Activated CD4-positive, alpha-beta T cell treated with anti-CD3 and anti-CD28 coated beads for 4 hours (primary cell): Measurements from ENCODE around the gene SYNGAP1.
"Not testable (repeated sequence)": the region's sequence is repeated elsewhere in the genome, so short reads cannot be mapped to it uniquely, and the experiment has no call there.

ENCODE experiments used
- DNase-seq, 2 donors: peaks; one replicate each; pipeline ENCODE4 v3.0.0-alpha.2; 2020

Gene SYNGAP1

DNA sequence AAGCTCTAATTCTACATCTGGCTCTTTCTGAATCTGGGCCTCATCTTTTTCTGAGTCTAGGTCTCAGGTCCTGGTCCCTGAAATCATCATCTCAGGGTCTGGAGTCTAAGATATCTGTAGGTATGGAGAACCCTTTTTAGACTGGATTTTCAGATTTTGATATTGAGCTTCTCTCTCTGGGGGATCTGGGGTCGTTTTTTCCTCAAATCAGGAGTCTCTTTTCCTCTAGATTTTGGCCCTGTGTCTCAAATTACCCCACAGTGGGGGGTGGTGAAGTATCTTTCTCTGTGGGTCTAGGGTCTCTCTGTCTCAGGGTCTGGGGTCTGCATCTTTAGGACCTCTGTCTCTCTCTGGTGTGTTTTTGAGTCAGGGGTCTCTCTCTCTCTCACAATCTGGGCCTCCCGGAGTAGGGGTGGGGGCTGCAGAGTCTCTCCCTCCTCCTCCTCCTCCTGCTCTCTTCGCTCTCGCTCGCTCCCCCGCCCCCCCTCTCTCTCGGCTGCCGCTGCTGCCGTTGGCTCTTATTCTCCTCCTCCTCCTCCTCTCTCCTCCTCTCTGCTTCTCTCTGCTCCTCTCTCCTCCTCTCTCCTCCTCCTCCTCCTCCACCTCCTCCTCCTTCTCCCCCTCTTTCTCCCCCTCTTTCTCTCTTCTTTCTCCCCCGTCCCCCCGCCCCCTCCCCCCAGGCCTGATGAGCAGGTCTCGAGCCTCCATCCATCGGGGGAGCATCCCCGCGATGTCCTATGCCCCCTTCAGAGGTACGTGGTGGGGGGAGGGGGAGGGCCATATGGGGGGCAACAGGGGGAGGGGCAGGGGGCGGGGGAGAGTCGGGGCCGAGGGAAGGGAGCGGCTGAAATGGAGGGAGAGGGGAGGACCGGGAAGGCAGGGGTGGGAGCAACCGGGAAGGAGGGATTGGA is at the start of gene SYNGAP1:
TSS of gene SYNGAP1 (plus strand) at position 486 of the 911 bp plus-strand sequence. CDS start at position 686, 200 bp downstream.
- peak; percentile 51 to 53 for DNase-seq

DNA sequence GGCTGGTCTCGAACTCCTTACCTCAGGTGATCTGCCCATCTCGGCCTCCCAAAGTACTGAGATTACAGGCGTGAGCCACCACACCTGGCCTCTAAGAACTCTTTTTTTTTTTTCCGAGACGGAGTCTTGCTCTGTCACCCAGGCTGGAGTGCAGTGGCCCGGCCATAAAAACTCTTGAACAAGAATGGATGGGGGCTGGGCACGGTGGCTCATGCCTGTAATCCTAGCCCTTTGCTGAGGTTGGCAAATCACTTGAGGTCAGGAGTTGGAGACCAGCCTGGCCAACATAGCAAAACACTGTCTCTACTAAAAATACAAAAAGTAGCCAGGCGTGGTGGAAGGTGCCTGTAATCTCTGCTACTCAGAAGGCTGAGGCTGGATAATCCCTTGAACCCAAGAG is 48.0 kb upstream of the SYNGAP1 start:
- not testable (repeated sequence) for DNase-seq

DNA sequence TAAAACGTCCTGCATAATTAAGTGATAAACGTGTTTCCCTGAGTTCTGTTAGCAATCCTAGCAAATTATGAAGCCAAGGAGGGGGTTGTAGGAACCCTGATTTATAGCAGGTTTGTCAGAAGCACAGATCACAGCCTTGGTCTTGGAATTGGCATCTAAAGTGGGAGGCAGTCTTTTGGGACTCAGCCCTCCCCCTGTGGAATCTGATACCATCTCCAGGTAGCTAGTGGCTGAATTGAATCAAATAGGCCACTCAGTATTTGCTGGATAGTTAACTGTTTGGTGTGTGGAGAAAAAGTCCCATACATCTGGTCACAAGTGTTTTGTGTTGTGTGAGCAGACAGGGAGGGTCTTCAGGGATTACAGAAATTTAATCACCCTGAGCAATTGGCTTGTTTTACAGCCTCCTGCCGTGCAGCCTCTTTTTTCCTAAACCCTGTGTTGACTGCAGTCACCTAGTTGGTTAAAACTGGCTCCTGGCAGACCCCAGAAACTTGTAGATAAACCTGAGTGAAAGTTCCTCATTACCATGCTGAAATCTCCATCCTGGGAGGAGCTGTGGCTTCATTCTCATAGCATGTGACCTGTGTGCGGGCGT is 47.2 kb upstream of the SYNGAP1 start:
- DNase-seq: no peak

DNA sequence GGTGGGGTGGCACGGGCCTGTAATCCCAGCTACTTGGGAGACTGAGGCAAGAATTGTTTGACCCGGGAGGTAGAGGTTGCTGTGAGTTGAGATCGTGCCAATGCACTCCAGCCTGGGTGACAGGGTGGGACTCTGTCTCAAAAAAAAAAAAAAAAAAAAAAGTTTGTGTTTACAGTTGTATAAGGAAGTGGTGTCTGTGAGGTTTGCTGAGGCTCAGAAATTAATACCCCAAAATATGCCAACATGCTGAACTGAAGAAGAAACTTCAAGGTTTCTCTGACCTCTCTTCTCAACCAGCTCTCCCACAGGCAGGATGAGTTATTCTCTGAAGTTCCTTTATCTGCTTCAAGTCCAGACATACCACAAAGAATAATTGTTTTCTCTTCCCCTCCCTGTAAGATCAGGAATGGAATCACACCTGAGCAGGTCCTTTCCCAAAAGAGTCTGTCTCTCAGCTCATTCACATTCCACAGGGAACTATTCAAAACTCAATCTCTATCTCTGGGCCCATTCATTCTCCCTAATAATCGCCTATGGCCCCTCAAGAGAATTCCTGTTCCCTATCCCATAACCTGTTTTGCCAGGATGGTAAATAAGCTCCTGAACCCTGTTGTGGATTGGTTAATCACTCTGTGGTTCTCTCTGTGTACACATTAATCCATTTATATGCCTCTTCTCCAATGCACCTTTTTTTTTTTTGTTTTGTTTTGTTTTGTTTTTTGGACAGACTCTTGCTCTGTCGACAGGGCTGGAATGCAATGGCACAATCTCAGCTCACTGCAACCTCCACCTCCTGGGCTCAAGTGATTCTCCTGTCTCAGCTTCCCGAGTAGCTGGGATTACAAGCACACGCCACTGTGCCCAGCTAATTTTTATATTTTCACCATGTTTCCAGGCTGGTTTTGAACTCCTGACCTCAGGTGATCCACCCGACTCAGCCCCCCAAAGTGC is 45.6 kb upstream of the SYNGAP1 start:
- DNase-seq: no peak

DNA sequence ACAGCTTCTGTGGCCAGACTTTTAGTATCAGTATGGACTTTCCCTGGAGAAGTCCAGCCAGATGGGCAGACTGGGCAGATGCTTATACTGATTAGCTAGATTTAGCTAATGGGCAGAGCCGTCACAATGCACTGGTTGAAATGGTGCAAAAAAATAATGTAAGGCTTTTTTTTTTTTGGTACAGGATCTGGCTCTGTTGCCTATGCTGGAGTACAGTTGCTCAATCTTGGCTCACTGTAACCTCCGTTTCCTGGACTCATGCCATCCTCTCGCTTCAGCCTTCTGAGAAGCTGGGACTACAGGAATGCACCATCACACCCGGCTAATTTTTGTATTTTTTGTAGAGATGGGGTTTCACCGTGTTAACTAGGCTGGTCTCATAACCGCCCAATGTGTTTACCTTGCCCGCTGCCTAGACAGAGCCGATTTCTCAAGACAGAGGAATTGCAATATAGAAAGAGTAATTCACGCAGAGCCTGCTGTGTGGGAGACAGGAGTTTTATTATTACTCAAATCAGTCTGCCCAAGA is 44.7 kb upstream of the SYNGAP1 start:
- DNase-seq: no peak

DNA sequence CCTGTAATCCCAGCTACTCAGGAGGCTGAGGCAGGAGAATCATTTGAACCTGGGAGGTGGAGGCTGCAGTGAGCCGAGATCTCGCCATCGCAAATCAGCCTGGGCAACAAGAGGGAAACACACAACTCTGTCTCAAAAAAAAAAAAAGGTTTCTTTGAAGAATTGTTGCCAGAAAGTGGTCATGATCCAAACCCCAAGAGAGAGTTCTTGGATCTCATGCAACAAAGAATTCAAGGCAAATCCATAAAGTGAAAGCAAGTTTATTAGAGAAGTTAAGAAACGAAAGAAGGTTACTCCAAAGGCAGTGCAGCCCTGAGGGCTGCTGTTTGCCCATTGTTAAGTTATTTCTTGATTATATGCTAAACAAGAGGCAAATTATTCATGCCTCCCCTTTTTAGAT is 42.7 kb upstream of the SYNGAP1 start:
- no peak for DNase-seq

DNA sequence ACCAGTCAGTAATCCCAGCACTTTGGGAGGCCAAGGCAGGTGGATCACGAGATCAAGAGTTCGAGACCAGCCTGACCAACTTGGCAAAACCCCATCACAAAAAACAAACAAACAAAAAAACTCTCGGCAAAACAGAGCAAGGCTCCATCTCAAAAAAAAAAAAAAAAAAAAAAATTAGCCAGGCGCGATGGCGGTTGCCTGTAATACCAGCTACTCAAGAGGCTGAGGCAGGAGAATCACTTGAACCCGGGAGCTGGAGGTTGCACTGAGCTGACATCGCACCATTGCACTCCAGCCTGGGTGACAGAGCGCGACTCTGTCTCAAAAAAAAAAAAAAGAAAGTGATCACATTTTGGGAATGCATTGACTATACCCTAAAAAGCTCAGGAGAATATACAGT is 40.7 kb upstream of the SYNGAP1 start:
- DNase-seq: not testable (repeated sequence)

DNA sequence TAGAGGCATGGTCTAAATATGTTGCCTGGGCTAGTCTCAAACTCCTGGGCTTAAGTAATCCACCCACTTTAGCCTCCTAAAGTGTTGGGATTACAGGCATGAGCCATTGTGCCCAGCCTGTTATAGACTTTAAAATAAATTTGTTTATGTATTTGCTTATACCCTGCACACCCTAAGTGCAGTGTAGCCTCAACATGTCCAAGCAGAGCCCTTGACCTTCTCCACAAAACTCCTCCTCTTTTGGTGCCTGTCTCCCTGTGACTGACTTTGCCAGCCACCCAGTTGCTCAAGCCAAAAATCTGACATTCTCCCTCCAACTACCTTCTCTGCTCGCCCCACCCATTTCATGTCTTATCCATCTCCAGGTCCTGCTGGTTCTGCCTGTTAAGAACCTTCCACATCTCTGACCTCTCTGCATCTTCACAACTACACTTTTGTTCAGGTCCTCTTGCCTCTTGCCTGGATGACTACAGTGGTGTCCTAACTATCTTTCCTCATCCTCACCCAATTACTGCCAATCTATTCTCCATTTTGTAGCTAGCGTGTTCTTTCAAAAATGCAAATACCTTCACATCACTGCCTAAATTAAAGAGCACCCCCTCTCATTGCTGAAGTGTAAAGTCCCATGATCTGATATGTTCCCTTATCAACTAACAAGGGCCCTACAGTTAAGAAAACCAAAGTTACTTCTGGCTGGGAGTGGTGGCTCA is 39.4 kb upstream of the SYNGAP1 start:
- no peak for DNase-seq

DNA sequence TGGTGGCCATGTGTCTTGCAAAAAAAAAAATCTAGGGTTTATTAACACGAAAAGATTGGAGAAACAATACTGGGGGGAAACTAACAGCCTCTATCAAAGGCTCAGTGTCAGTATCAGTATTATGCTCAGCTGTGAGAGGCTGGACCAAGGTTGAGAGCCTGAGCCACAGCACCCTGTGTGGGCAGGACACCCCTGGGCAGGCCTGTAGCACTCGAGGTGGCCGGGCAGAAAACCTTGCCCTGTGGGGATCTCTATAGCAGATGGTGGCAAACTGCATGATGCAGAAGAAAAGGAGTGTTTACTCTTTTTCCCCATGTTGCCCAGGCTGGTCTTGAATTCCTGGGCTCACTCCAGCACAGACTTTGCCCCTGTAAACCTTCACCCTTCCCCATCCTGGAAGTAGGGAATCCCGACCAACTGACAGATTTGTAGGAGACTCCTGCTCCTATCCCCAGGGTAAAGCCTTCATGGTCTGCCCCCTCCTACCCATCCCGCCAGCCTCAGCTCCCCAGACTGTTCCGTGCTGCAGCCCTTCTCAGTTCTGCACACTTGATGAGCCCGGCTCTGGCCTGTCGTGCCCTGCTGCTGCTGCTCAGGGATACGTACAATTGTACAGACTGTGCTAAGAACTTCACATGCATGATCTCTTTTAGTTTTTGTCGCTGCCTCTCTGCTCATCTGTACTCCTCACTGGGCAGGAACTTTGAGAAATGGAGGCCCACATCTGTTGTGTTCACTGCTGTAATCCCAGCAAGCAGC is 36.3 kb upstream of the SYNGAP1 start:
- no peak for DNase-seq

DNA sequence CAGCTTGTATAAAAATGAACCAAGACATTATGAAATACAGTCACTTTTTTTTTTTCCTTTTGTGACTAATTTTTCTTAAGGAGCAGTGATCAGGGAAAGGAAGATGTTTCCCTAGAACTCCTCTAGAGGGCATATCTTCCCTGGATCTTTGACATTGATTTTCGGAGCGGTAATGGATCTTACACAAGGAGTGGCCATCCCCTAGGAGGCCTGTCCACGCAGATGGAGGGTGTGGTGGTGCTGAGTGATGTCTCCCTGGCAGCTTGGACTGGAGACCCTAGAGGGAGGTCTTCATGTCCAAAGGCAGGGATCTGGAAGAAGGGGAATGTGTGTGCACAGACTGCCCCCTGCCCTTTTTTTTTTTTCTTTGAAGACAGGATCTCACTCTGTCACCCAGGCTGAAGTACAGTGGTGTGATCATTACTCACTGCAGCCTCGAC is 35.3 kb upstream of the SYNGAP1 start:
- no peak for DNase-seq

DNA sequence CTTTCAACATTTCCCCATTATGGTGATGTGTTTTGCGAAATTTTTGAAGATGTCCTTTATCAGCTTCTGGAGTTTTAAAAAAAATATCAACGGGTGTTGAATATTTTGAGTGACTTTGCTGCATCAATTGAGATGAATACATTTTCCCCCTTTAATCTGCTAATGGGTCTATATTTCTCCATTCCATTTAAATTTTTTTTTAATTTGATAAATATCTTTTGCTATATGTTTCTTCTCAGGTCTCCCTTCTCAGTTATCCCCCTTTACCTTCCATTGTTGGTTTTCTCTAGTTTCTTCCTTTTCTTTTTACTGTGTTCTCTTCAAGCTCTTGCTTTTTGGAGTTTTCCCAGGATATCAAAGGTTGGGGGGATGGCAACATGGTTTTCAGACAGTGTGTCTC is 29.7 kb upstream of the SYNGAP1 start:
- DNase-seq: no peak

DNA sequence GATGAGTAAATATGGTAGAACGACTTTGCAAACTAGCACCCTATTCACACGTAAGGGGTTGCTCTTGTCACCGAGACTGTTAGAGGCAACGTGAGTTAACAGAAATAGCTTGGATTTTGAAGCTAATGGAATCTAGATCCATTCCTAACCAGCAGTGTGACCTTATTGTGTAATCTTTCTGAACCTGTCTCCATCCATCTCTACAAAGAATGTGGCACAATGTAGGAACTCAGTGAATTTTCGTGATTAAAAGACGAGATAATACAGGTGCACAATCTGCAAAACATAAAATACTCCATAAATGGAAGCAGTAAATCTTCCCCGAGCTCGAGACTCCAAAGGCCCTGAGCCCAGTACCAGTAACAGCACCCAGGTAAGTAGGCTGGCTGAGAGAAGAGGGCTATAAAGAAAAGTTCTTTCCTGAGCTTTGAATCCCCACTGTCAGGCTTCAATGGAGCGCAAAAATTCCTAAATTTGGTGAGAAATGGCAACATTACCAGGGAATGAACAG is 29.0 kb upstream of the SYNGAP1 start:
- DNase-seq: no peak

DNA sequence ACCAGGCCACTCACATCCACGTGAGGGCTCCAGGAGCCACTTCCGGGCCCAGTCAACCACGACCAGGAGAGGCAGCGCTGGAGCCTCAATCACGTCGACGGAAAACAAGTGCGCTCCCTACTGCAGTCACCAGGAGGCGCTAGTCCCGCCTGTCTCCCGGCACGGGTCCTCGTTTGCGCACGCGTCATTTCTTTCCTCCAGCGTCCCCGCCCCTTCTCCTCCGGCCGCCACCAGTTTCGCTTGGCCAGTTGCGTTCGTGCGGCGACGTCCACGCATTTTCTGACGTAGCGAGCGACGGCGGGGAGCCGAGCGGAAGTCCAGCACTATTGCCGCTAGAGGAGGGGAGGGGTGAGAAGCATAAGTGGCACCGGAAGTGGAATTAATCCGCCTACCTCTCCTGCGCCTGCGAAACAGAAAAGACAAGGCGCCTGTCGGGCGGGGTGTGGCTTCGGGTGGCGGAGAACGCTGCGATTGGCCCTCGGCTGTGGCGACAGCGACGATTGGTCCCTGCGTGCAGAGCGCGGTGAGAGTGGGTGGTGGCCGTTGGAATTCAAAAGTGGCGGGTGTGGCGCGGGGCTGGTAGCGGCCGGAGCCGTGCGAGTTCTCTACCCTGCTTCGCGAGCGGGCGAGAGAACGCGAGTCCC is 28.5 kb upstream of the SYNGAP1 start, which contains the start of gene KIFC1:
TSS of gene KIFC1 (plus strand) at position 546 of the 644 bp plus-strand sequence. CDS start 163 bp downstream, outside the sequence.
- DNase-seq: peak; percentile 98 to 99

DNA sequence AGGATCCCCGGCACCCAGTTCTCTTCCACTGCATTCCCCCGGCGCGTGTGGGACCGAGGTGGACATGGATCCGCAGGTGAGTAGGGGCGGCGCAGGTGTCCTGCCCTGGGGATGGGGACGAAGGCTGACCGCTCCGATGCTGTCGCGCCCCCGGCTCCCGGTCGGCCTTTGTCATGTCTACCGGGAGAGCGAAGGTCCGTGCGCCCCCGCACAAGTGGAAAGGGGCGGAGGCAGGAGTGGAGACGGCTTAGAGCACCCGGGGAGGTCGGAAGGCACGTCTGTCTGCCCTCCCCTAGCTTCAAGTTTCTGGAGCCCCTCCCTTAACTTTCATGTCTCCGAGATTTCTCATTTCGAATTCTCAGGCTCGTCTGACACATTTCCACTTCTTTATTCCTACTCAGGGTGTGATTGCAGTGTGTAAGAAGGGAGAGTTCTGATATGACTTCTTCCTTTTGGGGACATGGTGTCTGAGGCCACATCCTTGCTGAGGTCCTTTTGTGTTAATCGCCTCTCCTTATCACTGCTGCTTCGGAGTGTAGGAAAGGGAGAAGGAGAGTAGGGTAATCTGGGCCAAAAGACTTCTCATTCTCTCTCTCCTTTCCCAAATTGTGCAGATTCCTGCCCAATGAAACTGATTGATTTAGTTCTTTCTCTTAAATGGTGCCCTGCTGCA is 27.8 kb upstream of the SYNGAP1 start:
- peak in 1 of 2 donors; percentile 15 for DNase-seq

DNA sequence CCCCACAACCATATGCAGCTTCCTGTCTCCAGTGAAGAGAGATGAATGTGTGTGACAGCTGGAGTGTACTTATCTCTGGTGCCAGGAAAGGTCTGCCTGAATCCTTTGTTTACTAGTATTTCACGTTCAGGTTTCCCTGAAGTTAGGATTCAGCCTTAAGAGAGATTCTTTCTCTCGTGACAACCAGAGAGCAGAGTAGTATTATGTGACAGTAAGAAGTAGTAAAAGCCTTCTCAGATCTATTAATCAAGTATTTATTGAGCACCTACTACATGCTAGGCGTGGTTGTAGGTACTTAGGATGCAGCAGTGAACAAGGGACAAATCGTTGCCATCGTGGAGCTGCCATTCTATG is 27.3 kb upstream of the SYNGAP1 start:
- no peak for DNase-seq

DNA sequence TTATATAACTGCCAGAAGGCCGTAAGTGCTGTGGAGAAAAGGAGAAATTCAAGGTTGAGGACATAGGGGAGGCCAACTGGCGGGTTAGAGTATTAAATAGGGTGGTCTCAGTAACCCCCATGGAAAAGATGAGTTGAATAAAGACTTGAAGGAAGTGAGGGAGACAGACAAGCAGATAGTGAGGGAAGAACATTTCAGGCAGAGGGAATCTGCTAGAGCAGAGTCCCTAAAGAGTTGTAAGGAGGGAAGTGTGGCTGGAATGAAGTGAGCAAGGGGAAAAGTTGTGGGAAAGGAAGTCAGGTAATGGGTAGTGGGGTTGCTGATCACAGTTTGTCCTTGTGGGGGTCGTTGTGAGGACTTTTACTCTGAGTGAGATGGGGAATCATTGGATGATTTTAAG is 26.9 kb upstream of the SYNGAP1 start:
- DNase-seq: no peak

DNA sequence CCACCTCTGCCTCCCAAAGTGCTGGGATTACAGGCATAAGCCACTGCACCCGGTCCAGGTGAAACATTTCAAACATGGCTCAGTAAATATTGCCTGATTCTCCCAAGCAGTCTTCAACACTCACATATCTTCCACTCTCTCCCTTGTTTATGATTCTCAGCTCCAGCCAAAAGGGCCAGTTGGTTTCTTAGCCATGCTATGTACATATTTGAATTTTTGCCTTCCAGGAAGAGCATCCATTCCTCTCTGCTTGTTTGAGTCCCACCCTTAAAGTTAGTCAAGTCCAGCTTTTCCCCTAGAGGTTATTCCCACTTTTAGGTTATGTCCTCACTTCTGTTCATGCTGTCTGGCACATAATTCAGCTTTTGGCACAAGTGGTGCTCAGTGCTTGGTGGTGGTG is 22.3 kb upstream of the SYNGAP1 start:
- no peak for DNase-seq

DNA sequence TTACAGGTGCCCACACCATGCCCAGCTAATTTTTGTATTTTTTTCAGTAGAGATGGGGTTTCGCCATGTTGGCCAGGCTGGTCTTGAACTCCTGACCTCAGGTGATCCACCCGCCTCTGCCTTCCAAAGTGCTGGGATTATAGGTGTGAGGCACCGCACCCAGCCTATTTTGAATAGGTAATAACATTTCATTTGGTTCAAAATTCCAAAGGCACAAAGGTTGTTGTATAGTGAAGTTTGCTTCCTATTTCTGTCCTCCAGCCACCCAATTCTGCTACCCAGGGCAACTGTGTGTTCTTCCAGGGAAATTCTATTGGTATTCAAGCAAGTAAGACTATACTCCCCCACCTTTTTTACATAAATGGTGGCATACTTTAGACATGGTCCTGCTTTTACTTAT is 21.3 kb upstream of the SYNGAP1 start:
- DNase-seq: not testable (repeated sequence)

DNA sequence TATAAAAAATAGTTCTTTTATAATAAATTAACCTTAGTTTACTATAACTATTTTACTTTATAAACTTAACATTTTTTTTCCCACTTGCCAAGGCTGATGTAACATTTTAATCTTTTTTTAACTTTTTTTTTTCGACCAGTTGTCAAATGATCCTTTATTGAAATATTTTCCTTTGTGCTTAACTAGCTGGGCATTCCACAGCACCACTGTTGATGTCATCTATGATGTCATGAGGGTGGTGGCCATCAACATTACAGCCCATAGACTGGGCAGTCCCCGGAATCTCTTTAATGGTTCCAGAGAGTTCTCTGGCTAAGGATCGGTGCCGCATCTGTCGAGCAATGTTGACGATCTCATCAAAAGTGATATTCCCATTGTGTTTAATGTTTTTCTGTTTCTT is 20.0 kb upstream of the SYNGAP1 start:
- DNase-seq: not testable (repeated sequence)

DNA sequence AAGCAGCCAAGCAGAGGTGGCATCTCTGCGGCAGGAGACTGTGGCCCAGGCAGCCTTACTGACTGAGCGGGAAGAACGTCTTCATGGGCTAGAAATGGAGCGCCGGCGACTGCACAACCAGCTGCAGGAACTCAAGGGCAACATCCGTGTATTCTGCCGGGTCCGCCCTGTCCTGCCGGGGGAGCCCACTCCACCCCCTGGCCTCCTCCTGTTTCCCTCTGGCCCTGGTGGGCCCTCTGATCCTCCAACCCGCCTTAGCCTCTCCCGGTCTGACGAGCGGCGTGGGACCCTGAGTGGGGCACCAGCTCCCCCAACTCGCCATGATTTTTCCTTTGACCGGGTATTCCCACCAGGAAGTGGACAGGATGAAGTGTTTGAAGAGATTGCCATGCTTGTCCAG is 15.0 kb upstream of the SYNGAP1 start:
- DNase-seq: no peak
